DND-41 (cell line): Measurements from ENCODE around the gene TNS3.

Experiments
- EZH2 ChIP-seq: IDR thresholded peaks from 3 replicates; pipeline ENCODE4 v1.6.1; 2012; ENCODE audit warnings: borderline replicate concordance, low read depth, mild to moderate bottlenecking, moderate library complexity, low read length, inconsistent platforms; ENCODE audit not compliant: severe bottlenecking
- TF ChIP-seq, protein P1 (sequence below): IDR thresholded peaks from 2 replicates; pipeline ENCODE4 v1.5.1; 2012; ENCODE audit warnings: borderline replicate concordance, low read length, moderate library complexity, mild to moderate bottlenecking; ENCODE audit not compliant: poor library complexity, severe bottlenecking; ENCODE audit errors: extremely low read depth

DNA sequence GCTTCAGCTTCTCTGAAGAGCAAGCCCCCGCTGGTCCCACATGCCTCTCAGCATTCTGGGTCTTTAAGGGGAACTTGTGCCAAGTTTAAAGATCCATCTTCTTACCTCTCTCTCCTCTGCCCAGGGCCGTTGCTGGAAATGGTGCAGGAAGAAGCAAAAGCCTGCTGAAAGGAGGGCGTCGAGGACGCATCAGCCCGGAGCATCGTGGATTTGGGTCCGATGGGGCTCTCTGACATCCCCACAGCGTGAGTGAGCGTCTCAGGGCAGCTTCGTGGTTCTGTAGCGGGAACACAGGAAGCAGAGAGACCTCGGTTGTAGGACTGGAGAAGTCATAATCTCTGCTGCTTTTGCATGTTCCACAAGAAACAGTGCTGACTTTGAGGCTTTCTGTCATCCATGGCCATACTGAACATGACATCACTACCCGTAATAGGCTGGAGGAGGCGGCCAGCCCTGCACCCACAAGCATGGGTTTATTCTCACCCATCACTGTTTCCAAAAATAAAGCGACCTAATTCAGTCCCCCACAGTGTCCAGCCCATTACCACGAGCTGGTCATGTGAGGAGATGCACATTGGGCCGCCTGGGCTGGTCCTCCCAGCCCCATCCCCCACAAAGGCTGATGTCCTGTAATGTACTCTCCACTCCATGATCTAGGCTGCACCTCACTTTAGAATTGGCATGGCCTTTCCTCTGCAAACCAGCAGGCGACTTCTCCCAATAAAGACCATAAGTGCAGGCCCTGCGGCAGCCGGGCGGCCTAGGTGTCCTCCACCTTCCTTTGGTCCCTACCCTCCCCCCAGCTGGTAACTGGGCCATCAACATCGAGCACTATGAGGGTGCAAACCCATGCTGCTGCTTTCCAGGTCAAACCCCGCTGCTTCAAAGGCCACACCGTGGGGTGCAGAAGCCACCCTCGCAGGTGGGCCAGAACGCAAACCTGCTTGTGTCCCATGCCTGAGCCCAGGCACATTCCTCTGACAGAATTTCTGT is 276.9 kb downstream of the TNS3 start:
- TF ChIP-seq, protein P1, sequence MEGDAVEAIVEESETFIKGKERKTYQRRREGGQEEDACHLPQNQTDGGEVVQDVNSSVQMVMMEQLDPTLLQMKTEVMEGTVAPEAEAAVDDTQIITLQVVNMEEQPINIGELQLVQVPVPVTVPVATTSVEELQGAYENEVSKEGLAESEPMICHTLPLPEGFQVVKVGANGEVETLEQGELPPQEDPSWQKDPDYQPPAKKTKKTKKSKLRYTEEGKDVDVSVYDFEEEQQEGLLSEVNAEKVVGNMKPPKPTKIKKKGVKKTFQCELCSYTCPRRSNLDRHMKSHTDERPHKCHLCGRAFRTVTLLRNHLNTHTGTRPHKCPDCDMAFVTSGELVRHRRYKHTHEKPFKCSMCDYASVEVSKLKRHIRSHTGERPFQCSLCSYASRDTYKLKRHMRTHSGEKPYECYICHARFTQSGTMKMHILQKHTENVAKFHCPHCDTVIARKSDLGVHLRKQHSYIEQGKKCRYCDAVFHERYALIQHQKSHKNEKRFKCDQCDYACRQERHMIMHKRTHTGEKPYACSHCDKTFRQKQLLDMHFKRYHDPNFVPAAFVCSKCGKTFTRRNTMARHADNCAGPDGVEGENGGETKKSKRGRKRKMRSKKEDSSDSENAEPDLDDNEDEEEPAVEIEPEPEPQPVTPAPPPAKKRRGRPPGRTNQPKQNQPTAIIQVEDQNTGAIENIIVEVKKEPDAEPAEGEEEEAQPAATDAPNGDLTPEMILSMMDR, result no peak
- no peak for TF ChIP-seq EZH2
